Spleen (tissue), 3 donors: Measurements from ENCODE around the gene PRKCA.

Experiments
- POLR2A ChIP-seq, 3 donors: fragments of 450-650 bp; IDR thresholded peaks; one replicate each; pipeline ENCODE4 v1.5.1; 2017; ENCODE audit warnings: antibody characterized with exemption in 3 of 3, mild to moderate bottlenecking in 1 of 3
- POLR2AphosphoS5 ChIP-seq, 3 donors: sonication (generic); formaldehyde crosslinking; IDR thresholded peaks; one replicate each; pipeline ENCODE4 v1.5.1; 2017; ENCODE audit warnings: antibody characterized with exemption in 3 of 3

DNA sequence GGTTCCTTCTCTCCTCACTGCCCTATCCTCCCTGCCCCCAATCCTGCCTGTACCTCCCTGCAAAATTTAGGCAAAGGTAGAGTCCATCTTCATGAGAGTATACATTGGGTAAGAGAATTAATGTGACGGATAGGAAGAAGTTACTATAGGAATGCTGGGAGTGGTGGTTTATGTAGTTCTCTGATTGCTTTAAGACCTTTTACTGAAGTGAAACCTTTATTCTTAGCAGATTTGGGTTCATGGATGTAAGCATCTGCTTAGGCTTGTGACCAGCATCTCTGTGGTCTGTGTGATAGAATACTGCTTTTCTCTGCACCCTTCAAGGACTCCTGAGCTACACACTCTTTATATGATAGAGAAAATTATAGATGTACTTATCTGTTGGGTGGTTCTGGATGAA is 127.3 kb downstream of the PRKCA start:
- TF ChIP-seq POLR2A (IDR thresholded peaks at IDR 0.05) (no peak), POLR2AphosphoS5 (IDR thresholded peaks at IDR 0.05) (no peak)
